Fibroblast of mammary gland (primary cell): ENCODE results near the gene DSN1.

ENCODE experiments used
- DNase-seq: peaks from one replicate; pipeline ENCODE4 v3.0.0-alpha.2; 2010; ENCODE audit warnings: low read depth
- H3K4me3 ChIP-seq: 2 replicates; pipeline ENCODE4 v1.5.1; 2011; ENCODE audit warnings: low read depth, mild to moderate bottlenecking, low read length, moderate library complexity; ENCODE audit not compliant: control insufficient read depth
- CTCF ChIP-seq: conservative IDR thresholded peaks from 2 replicates; pipeline ENCODE4 v1.5.1; 2011; ENCODE audit warnings: low read depth, low read length, inconsistent platforms; ENCODE audit not compliant: control insufficient read depth, insufficient read depth

DSN1 gene

DNA sequence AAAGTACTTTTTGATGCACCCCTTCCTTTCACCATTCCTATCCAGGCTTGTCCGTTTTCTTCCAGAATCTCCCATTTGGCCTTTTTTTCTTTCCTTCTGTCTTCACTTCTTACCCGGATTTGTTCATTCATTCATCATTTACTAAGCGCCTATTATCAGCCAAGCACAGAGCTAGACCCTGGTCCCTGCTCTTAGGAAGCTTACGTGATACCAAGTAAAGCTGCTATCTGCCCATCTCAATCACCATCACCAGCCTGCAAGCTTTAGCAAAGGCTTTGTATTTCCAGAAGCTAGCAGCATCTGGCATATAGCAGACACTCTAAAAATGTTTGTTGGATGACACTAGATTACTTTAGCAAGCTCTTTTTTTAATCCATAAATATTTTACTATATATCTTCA is 32.5 kb downstream of the DSN1 start:
- no peak for DNase-seq

DNA sequence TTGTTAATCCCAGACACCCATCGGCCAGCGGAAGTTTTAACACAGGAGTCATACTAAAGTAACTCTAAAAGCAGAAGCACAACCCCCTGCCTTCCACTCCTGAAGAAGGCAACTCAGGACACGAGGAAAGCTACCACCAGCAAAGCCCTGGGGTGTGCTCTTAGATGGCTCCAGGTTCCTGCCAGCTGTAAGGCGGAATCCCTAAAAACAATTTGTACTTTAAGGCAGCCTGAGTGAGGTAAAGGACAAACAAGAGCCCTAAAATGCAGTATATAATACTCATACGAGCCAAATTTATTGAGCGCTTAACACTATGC is 36.4 kb downstream of the DSN1 start:
- no peak for DNase-seq
- TF ChIP-seq CTCF: no peak

More for the DNA sequence above, 32.5 kb downstream of the DSN1 start:
- TF ChIP-seq CTCF: no peak
- no peak overlapping the region for H3K4me3 ChIP-seq

GRCh38 chr20:36736451-36737182 is 36.9 kb downstream of the DSN1 start:
- H3K4me3 ChIP-seq: no peak overlapping the region
- DNase-seq: no peak
- TF ChIP-seq CTCF: no peak

More for the DNA sequence above, 36.4 kb downstream of the DSN1 start:
- H3K4me3 ChIP-seq: no peak overlapping the region

GRCh38 chr20:36732456-36732855 is 41.1 kb downstream of the DSN1 start:
- H3K4me3 ChIP-seq: no peak overlapping the region
- TF ChIP-seq CTCF: no peak
- DNase-seq: no peak

GRCh38 chr20:36728986-36729385 is 44.6 kb downstream of the DSN1 start:
- no peak for TF ChIP-seq CTCF
- DNase-seq: no peak
- H3K4me3 ChIP-seq: no peak overlapping the region

- DNase-seq: no peak
- no peak overlapping the region for H3K4me3 ChIP-seq
- no peak for TF ChIP-seq CTCF
These were observed 47.4 kb downstream of the DSN1 start for GRCh38 chr20:36726168-36726567.

GRCh38 chr20:36720510-36720909 is 53.1 kb downstream of the DSN1 start:
- no peak overlapping the region for H3K4me3 ChIP-seq
- DNase-seq: peak; percentile 67
- TF ChIP-seq CTCF: no peak
